Cardiac fibroblast (primary cell): Measurements from ENCODE around the gene MYH3.

Experiments
- DNase-seq, 2 donors: peaks; one replicate each; pipeline versions ENCODE4 v3.0.0 to v3.0.0-alpha.2; 2010; ENCODE audit warnings: low read depth in 2 of 2
- H3K4me3 ChIP-seq, 2 donors: replicated peaks in 1 of 2; 1 replicate in 1 of 2; 2 replicates in 1 of 2; pipeline ENCODE4 v1.5.1; 2011; ENCODE audit warnings: low read depth in 2 of 2, low read length in 2 of 2, mild to moderate bottlenecking in 2 of 2, moderate library complexity in 1 of 2
- TF ChIP-seq, protein P1 (sequence below): IDR thresholded peaks from one replicate; pipeline ENCODE4 v1.5.1; 2011; ENCODE audit warnings: low read depth, mild to moderate bottlenecking, low read length, inconsistent platforms

MYH3 gene

DNA sequence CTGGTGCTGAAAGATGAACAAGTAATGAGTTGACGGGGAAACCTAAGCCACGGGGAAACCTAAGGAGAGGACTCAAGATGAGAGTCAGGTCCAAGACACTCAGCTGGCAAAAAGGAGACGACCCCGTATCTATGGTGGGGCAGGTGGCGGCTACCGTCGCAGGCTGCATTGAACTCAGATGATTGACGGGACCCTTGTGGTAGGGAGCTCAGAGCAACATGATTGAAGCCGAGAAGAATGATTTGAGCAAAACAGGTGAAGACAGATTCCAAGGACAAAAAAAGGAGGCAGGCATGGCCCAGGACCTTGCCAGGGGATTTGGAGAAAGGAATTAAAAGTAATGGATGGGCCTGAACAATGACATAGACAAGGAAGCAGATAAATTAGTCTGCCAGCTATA lies 7.5 kb upstream of the MYH3 start:
- no peak for DNase-seq
- TF ChIP-seq, protein P1, sequence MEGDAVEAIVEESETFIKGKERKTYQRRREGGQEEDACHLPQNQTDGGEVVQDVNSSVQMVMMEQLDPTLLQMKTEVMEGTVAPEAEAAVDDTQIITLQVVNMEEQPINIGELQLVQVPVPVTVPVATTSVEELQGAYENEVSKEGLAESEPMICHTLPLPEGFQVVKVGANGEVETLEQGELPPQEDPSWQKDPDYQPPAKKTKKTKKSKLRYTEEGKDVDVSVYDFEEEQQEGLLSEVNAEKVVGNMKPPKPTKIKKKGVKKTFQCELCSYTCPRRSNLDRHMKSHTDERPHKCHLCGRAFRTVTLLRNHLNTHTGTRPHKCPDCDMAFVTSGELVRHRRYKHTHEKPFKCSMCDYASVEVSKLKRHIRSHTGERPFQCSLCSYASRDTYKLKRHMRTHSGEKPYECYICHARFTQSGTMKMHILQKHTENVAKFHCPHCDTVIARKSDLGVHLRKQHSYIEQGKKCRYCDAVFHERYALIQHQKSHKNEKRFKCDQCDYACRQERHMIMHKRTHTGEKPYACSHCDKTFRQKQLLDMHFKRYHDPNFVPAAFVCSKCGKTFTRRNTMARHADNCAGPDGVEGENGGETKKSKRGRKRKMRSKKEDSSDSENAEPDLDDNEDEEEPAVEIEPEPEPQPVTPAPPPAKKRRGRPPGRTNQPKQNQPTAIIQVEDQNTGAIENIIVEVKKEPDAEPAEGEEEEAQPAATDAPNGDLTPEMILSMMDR: no peak
- no peak overlapping the region for H3K4me3 ChIP-seq

DNA sequence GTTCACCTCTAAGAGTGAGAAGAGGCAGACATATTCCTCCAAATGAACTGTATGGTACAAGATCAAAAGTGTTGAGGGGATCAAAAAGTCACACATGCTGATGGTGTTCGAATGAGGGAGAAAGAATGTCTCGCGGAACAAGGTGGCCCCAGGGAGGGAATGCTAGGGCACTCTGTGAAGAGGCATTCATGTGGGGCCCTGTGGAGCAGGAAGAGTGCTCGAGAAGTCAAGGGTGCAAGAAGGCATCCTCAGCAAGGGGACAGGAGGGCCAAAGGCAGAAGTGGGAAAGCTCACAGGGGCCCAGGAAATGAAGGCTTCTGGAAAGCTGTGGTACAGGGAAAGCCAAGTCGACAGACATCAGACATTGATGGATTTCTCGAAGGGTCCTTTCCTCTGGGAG lies 6.1 kb upstream of the MYH3 start:
- DNase-seq: no peak
- TF ChIP-seq, protein P1: no peak

DNA sequence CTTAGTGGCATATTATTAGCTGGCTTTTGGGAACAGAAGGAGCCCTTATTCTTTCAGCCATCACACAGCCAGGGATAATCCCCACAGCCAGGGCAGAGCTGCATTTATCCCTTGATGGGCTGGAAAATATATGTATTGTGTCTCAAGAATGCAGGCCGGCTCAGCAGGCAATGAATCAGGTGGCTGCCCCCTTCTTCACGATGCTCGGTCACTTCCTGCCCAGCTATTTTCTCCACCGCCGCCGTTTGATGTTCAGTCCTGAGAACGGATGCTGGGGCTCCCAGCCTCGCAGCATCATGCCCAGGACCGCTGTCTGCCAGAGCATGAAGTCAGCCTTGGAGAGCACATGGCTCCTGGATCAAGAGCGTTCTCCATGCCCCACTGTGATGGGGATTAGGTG lies 4.3 kb upstream of the MYH3 start:
- no peak for DNase-seq
- H3K4me3 ChIP-seq: no peak overlapping the region
- TF ChIP-seq, protein P1: no peak

More for the DNA sequence above, 6.1 kb upstream of the MYH3 start:
- no peak overlapping the region for H3K4me3 ChIP-seq

DNA sequence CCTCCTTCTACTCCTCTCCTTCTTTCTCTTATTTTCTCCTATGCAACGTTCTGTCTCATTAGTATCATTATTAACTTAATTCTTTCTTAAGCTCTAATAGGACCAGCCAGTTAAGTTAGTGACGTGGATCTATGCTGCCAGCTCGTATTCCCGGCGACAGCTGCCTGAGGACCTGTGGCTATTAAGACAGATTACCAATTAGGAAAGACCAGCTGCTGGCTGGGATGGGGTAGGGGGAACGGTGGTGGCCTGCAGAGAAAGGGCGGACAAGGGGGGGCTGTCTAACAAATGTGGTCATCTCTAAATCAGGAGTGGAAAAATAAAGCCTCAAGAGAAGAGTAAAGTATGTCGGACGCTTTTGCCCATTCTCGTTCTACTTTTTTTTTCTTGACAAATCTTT lies 770 bp upstream of the MYH3 start:
- no peak overlapping the region for H3K4me3 ChIP-seq
- TF ChIP-seq, protein P1: no peak
- DNase-seq: no peak

DNA sequence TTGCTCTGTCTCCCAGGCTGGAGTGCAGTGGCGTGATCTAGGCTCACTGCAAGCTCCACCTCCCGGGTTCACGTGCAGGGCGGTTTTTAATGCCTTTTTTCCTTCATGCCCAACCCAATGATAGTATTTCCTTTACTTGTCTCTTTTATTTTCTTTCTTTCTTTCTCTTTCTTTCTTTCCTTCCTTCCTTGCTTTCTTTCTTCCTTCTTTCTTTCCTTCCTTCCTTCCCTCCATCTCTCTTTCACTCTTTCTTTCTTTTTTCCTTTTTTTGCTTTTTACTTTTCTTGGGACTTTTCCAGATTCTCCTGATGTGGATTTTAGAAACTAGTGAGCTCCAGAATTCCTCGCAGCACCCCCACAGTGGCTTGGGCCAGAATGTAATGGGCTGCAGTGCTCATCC lies 3.1 kb downstream of the MYH3 start:
- no peak for DNase-seq
- no peak overlapping the region for H3K4me3 ChIP-seq
- TF ChIP-seq, protein P1: no peak

DNA sequence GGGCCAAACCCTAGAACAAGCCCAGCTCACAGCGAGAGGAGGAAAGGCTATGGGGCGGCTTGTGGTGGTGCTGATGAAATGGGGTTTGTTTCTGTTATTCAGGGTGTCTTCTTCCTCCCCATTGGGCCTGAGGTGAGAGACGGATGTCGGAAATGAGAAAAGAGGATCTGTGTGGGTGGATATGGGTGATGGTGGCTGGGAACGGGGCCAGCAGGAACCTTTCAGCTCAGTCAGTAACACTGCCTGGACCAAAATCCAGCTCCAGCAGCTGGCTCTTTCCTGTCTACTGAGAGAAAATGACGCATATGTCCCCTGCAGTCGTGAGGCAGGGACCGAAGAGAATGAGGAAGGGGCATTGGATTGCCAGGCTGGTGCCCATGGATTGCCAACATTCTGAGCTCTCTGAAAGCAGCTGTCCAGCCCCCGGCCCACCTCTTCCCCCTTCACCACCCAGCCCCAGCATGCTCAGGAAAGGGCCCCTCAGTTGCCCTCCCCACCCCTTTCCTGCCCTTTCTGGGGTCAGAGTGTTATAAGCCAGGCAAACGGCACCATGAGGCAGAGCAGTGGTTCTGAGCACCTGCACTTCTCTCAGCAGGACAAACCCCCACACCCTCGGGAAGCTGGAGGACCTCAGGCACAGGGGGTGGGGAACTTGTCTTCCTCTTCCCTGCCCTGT lies 4.0 kb downstream of the MYH3 start:
- H3K4me3 ChIP-seq: no peak overlapping the region
- TF ChIP-seq, protein P1: no peak
- DNase-seq: peak; percentile 12 to 21

DNA sequence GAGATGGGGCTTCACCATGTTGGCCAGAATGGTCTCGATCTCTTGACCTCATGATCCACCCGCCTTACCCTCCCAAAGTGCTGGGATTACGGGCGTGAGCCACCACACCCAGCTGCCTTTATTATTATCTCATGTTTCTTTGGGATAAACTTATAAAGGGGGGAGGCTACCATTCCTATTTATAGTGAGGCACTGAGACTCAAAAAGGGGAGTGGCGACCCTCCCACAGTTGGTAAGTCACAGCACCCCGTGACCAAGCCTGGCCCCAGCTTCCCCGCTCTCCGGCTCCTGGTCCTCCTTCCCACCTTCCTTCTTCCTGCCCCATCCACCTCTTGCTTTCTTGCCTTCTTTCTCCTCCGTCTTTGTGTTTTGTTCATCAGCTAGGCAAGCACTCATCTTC lies 5.2 kb downstream of the MYH3 start:
- H3K4me3 ChIP-seq: no peak overlapping the region
- no peak for DNase-seq
- TF ChIP-seq, protein P1: no peak
